NCI-H1436 (cell line): ENCODE results near the gene SLC30A7.
"Not testable (repeated sequence)": the region's sequence is repeated elsewhere in the genome, so short reads cannot be mapped to it uniquely, and the experiment has no call there.

Experiments
- DNase-seq: peaks from one replicate; lab custom pipeline; 2025; lab: John Stamatoyannopoulos, UW

Gene SLC30A7

DNA sequence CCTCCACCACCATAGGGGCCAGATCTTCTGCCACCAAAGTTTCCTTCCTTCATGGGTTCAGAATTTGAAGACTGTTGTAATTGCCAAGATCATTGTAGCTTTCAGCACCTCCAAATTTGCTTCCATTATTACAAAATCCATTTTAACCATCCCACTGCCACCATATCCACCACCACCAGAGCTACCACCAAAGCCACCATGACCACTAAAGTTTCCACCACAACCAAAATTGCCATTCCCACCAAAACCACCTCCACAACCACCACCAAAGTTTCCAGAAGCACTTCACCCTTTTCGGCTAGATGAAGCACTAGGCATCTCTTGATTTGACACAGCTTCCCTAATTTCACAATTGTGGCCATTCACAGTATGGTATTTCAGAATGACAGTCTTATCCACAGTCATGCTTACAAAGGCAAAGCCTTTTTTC is 45.2 kb downstream of the SLC30A7 start:
- no peak for DNase-seq

DNA sequence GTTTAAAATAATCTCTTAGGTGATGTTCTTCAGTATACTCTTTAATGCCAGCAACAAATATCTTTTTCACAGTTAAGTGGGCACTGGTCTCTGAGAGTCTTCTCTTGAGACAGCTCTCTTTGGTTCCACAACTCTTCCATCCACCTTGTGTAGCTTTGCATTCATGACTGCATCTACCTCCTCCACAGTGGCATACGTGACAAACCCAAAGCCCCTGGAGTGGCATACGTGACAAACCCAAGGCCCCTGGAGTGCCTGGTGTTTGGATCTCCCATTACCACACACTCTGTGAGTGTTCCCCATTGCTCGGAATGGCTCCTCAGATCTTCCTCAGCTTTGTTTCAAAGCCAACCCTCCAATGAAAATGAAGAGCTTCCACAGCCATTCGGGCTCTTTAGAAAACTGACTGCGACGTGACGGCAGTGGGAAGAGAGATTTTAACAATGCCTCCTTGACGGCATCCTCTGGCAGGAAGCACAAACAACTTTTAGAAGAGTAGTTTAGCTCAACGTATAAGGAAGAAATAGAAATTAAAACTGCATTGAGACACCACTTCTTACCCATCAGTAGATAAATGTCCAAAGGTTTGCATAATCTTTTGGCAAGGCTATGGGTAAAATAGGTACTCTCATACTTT is 45.8 kb downstream of the SLC30A7 start:
- DNase-seq = no peak

DNA sequence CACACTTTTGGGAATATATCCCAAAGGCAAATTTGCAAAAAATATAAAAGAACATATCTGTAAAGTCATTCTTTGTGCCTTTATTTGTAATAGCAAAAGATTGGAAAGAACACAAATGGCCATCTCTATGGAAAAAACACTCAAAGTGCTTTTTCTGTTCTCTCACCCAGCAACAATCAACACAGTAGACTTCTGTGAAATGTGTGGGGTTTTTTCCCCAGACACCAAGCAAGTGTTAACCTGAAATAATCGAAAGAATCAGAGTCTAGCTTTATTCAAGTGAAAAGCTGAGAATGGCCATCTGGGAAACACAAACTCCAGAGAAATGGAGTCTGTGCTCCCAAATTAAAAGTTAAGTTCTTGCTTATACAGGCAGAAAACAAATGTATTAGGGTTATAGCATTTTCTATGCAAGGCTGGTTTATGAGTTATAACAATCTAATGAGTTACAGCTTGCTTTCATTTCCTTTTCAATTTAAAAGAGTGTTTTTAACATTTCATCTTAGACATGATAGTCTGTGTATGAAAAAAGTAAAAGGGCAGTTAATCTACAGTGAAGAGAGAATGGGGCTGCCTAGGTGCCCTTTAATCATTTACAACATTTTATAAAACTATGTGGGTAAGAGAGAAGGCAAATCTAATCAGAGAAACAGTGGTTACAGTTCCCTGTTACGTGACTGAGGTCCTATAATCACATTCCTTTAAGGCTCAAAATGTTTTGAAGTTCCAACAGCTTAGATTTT is 46.6 kb downstream of the SLC30A7 start:
- no peak for DNase-seq

DNA sequence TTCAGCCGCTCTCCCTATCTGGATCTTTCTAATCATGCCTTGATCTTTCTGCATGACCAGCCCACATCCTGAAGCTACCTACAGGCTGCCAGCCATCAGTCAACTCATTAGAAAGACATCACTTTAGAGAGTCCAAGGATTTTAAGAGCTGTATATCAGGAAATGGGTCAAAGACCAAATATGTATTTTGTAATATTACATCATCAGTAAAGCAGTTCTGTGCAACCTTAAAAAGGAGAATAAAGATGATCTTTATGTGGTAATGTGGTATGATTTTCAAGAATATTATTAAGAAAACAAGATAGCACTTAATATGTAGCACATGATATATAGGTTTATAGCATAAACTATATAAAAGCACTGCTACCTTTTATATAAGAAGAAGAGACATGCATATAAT is 47.6 kb downstream of the SLC30A7 start:
- DNase-seq = no peak

DNA sequence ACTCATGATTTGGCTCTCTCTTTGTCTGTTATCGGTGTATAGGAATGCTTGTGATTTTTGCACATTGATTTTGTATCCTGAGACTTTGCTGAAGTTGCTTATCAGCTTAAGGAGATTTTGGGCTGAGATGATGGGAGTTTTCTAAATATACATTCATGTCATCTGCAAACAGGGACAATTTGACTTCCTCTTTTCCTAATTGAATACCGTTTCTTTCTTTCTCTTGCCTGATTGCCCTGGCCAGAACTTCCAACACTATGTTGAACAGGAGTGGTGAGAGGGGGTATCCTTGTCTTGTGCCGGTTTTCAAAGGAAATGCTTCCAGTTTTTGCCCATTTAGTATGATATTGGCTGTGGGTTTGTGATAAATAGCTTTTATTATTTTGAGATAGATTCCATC is 50.2 kb downstream of the SLC30A7 start:
- not testable (repeated sequence) for DNase-seq

DNA sequence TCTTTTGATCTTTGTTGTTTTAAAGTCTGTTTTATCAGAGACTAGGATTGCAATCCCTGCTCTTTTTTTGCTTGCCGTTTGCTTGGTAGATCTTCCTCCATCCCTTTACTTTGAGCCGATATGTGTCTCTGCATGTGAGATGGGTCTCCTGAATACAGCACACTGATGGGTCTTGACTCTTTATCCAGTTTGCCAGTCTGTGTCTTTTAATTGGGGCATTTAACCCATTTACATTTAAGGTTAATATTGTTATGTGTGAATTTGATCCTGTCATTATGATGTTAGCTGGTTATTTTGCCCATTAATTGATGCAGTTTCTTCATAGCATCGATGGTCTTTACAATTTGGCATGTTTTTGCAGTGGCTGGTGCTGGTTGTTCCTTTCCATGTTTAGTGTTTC is 51.9 kb downstream of the SLC30A7 start:
- DNase-seq = not testable (repeated sequence)

DNA sequence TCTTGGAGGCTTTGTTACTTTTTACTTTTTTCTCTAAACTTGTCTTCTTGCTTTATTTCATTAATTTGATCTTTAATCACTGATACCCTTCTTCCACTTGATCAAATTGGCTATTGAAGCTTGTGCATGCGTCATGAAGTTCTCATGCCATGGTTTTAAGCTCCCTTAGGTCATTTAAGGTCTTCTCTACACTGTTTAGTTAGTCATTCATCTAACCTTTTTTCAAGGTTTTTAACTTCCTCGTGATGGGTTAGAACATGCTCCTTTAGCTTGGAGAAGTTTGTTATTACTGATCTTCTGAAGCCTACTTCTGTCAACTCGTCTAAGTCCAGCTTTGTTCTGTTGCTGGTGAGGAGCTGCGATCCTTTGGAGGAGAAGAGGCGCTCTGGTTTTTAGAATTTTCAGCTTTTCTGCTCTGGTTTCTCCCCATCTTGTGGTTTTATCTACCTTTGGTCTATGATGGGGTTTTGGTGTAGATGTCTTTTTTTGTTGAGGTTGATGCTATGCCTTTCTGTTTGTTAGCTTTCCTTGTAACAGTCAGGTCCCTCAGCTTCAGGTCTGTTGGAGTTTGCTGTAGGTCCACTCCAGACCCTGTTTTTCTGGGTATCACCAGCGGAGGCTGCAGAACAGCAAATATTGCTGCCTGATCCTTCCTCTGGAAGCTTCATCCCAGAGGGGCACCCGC is 53.0 kb downstream of the SLC30A7 start:
- DNase-seq = not testable (repeated sequence)

DNA sequence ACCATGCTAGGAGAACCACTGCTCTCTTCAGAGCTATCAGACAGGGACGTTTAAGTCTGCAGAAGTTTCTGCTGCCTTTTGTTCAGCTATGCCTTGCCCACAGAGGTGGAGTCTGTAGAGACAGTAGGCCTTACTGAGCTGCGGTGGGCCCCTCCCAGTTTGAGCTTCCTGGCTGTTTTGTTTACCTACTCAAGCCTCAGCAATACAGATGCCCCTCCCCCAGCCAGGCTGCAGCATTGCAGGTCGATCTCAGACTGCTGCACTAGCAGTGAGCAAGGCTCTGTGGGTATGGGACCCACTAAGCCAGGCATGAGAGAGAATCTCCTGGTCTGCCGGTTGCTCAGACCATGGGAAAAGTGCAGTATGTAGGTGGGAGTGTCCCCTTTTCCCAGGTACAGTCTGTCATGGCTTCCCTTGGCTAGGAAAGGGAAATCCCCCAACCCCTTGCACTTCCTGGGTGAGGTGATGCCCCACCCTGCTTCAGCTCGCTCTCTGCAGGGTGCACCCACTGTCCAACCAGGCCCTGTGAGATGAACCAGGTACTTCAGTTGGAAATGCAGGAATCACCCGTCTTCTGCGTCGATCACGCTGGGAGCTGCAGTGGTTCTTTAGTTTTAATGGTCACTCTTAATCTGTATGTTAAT is 53.7 kb downstream of the SLC30A7 start:
- DNase-seq = peak; percentile 9

DNA sequence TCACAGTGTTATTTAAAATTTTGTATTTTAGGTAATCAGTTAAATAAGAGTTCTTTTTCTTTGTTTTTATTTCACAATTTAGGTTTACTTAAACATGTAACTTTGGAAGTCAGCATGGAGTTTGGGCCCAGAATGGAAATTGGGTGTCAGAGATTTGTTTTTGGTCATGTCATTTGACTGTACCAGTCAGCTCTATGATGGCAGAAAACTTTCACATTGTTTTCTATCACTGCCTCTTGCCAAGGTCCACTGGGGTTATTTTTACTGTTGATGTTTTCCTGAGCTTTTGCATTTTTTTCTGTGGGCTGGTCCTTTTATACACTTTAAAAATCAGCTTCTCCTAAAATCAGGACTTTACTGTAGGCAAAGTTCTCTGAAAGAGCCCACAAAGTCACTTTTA is 54.4 kb downstream of the SLC30A7 start:
- no peak for DNase-seq

DNA sequence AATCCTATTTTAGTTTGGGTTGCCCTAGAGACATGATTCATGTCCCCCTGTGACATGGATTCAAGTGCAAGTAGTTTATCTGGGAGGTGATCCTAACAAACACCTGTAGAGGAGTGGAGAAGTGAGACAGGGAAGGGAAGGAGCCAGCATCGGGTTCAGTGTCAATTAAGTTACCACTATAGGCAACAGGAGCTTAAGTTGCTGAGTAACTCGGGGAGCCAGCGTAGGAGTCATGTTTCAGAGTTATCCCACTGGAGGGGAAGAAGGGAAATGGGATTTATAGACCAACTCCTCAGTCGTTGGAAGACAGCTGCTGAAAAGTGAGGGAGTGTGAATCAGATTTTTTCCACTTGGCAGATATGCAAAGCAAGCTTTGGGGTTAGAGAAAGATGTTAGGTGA is 54.9 kb downstream of the SLC30A7 start:
- DNase-seq = no peak

DNA sequence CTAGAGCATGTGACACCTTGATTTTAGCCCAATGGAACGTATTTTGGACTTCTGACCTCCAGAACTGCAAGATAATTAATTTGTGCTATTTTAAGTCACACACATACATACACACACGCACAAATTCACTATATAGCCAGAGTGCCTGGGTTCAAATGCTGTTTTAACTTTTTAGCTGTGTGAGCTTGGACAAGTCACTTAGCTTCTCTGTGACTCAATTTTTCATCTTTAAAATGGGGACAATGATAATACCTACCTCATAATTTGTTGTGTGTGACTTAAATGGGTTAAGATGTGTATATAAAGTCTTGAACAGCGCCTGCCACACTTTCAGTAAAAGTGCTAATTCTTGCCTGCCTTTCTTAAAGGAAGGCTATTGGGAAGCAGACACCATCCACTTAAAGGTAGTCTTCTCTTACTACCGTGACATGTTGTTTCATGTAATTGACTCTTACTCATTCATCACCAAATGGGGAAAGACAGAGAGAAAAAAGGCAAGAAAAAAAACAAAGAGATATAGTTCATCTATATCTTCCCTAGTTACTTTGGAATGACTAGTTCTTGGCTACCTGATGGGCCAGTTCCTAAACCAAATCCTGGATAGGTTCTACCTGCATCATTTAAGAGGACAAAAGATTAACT is 56.3 kb downstream of the SLC30A7 start:
- DNase-seq = no peak

DNA sequence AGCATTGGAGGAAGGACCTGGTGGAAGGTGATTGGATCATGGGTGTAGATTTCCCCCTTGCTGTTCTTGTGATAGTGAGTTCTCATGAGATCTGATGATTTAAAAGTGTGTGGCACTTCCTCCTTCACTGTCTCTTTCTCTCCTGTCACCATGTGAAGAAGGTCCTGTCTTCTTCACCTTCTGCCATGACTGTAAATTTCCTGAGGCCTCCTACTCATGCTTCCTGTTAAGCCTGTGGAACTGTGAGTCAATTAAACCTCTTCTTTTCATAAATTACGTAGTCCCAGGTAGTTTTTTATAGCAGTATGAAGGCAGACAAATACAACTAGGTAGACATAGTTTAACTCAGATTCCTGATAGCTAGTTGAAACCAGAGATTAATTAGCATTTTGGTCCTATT is 57.1 kb downstream of the SLC30A7 start:
- not testable (repeated sequence) for DNase-seq

DNA sequence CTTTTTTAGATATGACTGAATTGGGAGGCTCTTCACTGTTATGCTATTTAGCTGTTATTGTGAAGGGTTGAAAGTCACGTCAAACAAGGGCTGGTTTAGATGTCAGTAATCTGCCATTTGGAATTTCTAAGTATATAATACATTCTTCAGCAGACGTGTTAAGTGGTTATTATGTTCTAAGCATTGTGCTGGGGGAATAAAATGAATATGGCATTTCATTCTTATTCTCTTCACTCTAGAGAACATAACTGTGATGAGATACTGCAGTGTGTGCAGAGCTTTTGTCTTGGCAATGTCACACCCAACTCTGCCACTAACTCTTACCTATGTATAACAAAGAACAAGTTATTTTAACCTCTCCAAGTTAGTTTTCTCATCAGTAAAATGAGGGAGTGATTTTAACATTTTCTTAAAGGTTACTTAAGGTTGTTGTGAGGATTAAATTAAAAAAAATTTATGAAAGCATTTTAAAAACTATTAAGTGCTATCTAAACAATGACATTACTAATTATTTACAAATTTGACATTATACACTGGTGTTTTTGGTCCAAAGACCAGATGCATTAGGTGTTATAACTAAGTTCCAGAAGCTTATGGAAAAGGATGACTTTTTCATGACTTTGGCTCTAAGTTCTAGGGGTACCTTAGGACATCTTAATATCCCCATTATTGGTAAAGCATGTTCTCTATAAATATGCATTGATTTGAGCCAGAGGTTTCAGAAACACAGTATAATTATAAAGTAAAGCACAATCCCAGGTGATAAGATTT is 58.3 kb downstream of the SLC30A7 start:
- no peak for DNase-seq

DNA sequence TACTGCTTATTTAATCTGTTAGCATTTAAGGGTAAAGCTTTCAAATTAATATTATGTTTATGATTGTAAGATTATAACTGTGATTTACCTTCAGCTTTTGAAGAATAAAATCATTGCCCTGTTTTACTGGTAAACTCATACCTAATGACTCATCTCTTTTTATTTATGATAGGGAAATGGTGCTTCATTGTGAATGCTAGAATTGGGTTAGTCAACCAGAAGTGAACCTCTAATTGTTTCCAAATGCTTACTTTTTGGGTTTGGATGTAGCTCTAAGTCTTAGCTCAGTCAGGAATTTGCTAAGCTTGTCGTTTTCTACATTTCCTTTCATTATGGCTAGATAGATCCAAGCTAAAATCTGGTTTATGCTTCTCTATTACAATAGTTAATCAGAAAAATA is 59.4 kb downstream of the SLC30A7 start:
- DNase-seq = no peak

DNA sequence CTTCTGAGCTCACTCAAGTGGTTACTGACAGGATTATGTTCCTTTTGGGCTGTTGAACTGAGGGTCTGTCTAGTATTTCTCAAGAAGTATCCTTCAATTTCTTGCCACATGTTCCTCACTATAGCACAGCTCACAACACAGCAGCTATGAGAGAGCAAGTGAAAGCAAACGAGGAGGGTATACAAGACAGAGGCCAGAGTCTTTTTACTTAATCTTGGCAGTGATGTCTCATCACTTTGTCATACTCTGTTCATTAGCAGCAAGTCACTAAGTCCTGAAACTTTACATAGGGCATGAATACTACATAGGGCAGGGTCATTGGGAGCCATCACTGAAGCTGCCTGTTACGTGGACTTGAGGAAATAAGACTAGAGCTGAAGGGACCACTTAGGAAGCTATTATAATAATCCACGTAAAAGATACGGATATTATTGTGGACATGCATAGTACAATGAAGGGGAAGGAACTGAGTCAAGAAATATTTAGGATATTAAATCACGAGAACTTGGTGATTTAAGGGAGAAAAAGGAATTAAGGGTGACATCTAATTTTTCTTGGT is 63.7 kb downstream of the SLC30A7 start:
- no peak for DNase-seq

DNA sequence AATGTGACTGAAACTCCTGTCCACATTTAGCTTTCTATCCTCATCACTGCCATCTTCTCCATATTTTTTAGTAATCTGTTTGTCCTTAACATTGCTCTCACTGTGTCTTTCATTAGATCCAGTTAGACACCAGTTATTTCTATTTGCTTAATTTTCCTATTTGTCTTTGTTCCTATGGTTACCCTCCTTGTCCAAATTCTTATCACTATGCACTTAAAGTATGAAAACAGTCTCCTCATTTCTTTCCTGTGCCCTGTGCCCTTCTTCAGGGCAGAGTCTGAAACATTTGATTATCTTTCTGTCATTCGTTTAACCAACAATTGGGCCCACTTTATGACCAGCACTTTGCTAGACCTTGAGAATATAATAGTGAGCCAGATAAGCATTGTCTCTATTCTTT is 64.2 kb downstream of the SLC30A7 start:
- no peak for DNase-seq

DNA sequence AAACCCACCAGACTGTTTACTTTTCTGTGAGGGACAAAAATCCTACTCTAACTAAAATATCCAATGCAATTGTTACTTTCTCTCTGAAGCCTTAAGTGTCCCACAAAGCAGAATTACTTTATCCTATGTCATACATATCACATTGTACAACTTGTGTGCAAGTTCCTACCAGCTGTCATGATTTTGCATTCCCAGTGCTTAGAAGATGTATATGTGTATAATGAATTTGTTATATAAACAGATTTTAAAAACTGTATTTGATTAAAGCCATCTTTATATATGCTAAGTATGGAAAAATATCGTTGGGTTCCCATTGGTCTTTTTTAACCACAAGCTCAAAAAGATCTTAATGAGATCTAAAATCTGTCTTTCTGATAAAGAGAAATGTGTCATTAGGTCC is 72.7 kb downstream of the SLC30A7 start:
- DNase-seq = no peak

DNA sequence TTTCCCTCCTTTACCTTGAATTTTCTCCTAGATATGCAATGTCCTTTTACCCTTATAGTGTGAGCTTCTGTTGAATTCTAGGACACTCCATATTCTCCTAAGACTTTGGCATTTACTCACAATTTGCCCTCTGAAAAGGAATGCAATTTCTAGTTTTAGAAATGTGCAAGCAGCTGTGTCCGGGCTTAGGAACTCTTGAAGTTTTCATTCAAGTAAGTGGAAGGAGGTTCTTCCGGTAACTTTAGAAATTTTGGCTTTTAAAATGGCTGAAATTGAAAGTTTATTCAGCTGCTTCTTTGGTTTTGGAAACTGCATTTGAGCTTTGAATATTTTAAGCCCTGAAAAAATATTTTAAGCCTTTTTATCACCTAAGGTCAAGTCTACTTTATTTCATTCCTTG is 73.4 kb downstream of the SLC30A7 start:
- DNase-seq = no peak

DNA sequence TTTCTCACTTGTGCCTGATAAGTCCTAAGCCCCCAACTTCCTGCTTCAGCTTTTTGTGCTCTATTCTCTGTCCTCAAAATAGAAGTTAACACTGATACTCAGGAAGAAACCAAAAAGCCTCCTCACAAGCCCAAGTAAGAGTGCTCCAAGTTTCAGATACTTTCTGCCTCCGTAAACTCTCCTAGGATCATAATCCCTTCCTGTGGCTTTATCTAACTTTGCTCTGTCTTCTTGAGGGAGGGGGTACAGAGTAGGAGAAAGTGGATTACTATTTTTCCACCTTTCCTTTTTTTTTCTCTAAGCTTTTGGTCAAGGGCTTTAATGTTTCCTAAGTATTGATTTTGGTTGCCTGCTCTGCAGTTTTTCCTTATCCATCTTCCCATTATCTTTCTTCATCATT is 75.1 kb downstream of the SLC30A7 start:
- no peak for DNase-seq

DNA sequence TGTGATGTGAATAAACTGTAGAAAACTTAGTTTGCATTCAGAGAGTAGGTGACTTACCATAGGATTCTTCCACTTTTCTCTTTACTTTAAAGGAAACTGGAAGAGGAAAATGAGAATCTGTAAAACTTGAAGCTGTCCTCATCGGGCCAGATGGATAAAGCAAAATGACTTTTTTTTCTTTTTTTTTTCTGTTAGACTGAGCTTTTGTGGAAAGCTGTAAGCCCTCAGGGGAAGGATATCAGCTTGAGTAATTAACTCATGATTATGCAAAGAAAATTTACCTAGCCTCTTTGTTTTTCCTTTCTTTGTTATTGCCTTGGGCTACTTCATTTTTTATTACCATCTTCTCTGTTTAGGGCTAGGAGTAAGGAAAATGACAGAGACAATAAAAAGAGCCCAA is 76.3 kb downstream of the SLC30A7 start:
- no peak for DNase-seq

DNA sequence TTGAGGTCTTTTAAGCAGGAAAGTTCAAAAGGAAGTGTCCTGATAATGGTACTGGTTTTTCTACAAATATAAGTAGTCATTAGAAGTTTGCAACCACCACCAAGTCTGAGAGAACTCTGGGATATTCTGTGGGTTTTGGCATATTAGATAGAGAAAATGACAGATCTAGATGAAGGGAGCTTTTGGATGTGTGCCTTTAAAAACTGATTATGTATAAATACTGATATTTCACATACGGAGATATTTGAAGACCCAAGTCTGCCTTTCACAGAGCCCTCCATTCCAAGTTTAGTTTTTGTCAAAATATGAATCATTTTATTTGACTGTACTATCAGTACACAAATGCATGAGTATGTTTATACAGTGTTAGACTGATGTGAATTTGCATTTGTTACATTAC is 81.0 kb downstream of the SLC30A7 start:
- DNase-seq = no peak
